Ovary (tissue), 3 donors: ENCODE measurements around the gene CDH23.

Source experiments
- CTCF ChIP-seq, 3 donors: fragments of 450-650 bp in 2 of 3; fragments of 200-600 bp in 1 of 3; IDR thresholded peaks; one replicate each; pipeline versions ENCODE4 v1.5.1 to v1.8.0; 2016 to 2022; ENCODE audit warnings: antibody characterized with exemption in 3 of 3, mild to moderate bottlenecking in 1 of 3
- POLR2A ChIP-seq: fragments of 450-650 bp; IDR thresholded peaks from one replicate; pipeline ENCODE4 v1.6.1; 2017; ENCODE audit warnings: antibody characterized with exemption, mild to moderate bottlenecking, moderate library complexity
- donor health status: DM: no; HTN: no; CAD: no.

- TF ChIP-seq POLR2A (no peak), CTCF (IDR thresholded peaks at IDR 0.05) (no peak)
Observed at GRCh38 chr10:71402005-71402404, 5.3 kb downstream of the CDH23 start.
